A549 (cell line): ENCODE measurements around the gene EXOC3. TPM values are rescaled to one million over a fixed set of nuclear protein-coding genes. Genes with fewer than 3 reads are reported as not detected.

ENCODE experiments used
- ATAC-seq, 2 experiments: fragments of 200-7000 bp in 1 of 2; fragments of >200 bp in 1 of 2; cut with Nextera tagmentation in 1 of 2; cut with Tn5 transposase in 1 of 2; 3 replicates each; pipeline versions ENCODE4 v1.8.0 to v1.9.1; 2018 to 2020; ENCODE audit warnings: mild to moderate bottlenecking in 1 of 2, moderate library complexity in 1 of 2
- CTCF ChIA-PET: fragments of 300-600 bp; sonication (Branson Sonifier 250); formaldehyde crosslinking; extraction: SDS; loops from one replicate; lab custom pipeline; 2021; ENCODE audit warnings: antibody characterized with exemption, inconsistent platforms; lab: Yijun Ruan, JAX
- POLR2A ChIA-PET: fragments of 350-600 bp; formaldehyde crosslinking; extraction: SDS; loops from one replicate; lab custom pipeline; 2021; ENCODE audit warnings: antibody characterized with exemption, inconsistent platforms; lab: Yijun Ruan, JAX
- DNase-seq, 2 experiments: peaks; one replicate each; pipeline versions ENCODE4 v3.0.0 to v3.0.0-alpha.2; 2011 to 2016; ENCODE audit warnings: low read depth in 1 of 2, low spot score in 1 of 2
- FAIRE-seq: peaks from 2 replicates; lab custom pipeline; 2011; peaks lifted over from hg19 to GRCh38; lab: Jason Lieb, UNC
- H3K27ac ChIP-seq, 2 experiments: fragments of >200 bp; sonication (Bioruptor Twin); formaldehyde crosslinking; 3 replicates each; pipeline ENCODE4 v1.5.1; 2016 to 2017
- H3K4me1 ChIP-seq: fragments of >200 bp; sonication (Bioruptor Twin); formaldehyde crosslinking; 3 replicates; pipeline ENCODE4 v1.6.1; 2016
- H3K4me2 ChIP-seq: fragments of >200 bp; sonication (Bioruptor Twin); formaldehyde crosslinking; 3 replicates; pipeline ENCODE4 v1.6.1; 2016
- H3K4me3 ChIP-seq: fragments of >200 bp; sonication (Bioruptor Twin); formaldehyde crosslinking; 3 replicates; pipeline ENCODE4 v1.5.1; 2016
- H3K9me3 ChIP-seq: fragments of >200 bp; sonication (Bioruptor Twin); formaldehyde crosslinking; 3 replicates; pipeline ENCODE4 v1.6.1; 2016
- CBX2 ChIP-seq: fragments of 200-600 bp; sonication (generic); IDR thresholded peaks from 2 replicates; pipeline ENCODE4 v1.6.1; 2016; ENCODE audit warnings: low read depth, mild to moderate bottlenecking, borderline replicate concordance
- CHD2 ChIP-seq: fragments of 150-350 bp; IDR thresholded peaks from 2 replicates; pipeline ENCODE4 v1.6.1; 2014; ENCODE audit warnings: low read length; ENCODE audit not compliant: partially characterized antibody
- CHD4 ChIP-seq: fragments of 200-600 bp; sonication (generic); IDR thresholded peaks from 2 replicates; pipeline ENCODE4 v1.6.1; 2016; ENCODE audit warnings: antibody characterized with exemption, mild to moderate bottlenecking, borderline replicate concordance
- EHF ChIP-seq: fragments of 250-450 bp; sonication (Bioruptor Pico); IDR thresholded peaks from 2 replicates; pipeline ENCODE4 v1.5.0; 2020; ENCODE audit warnings: mild to moderate bottlenecking
- EHMT2 ChIP-seq: fragments of 200-600 bp; sonication (generic); IDR thresholded peaks from 2 replicates; pipeline ENCODE4 v1.6.1; 2016; ENCODE audit warnings: antibody characterized with exemption, low read depth, mild to moderate bottlenecking, moderate library complexity
- EP300 ChIP-seq, 2 experiments: fragments of >200 bp; sonication (Bioruptor Twin); formaldehyde crosslinking; IDR thresholded peaks; 2 replicates in 1 of 2; 3 replicates in 1 of 2; pipeline ENCODE4 v1.6.1; 2016 to 2017
- FOSL2 ChIP-seq, 2 experiments: fragments of 450-650 bp in 1 of 2; fragments of >200 bp in 1 of 2; sonication (Bioruptor Twin) in 1 of 2; formaldehyde crosslinking; IDR thresholded peaks; 2 replicates each; pipeline versions ENCODE4 v1.5.0 to v1.6.1; 2016 to 2020; ENCODE audit warnings: mild to moderate bottlenecking in 1 of 2, moderate library complexity in 1 of 2
- HDAC2 ChIP-seq: fragments of 200-600 bp; sonication (generic); IDR thresholded peaks from 2 replicates; pipeline ENCODE4 v1.6.1; 2016
- HEYL ChIP-seq: fragments of 250-450 bp; sonication (Bioruptor Pico); IDR thresholded peaks from 2 replicates; pipeline ENCODE4 v1.8.0; 2021; ENCODE audit warnings: mild to moderate bottlenecking, moderate library complexity
- HOXA7 ChIP-seq: fragments of 250-450 bp; sonication (Bioruptor Pico); IDR thresholded peaks from 2 replicates; pipeline ENCODE4 v1.5.0; 2020; ENCODE audit warnings: mild to moderate bottlenecking, moderate library complexity
- HOXB13 ChIP-seq: fragments of 250-450 bp; sonication (Bioruptor Pico); IDR thresholded peaks from 2 replicates; pipeline ENCODE4 v1.5.0; 2020; ENCODE audit warnings: low read depth, mild to moderate bottlenecking, moderate library complexity
- HOXB5 ChIP-seq: fragments of 250-450 bp; sonication (Bioruptor Pico); IDR thresholded peaks from 2 replicates; pipeline ENCODE4 v1.5.0; 2020; ENCODE audit warnings: mild to moderate bottlenecking, moderate library complexity
- JUN ChIP-seq, 2 experiments: fragments of >200 bp; sonication (Bioruptor Twin); formaldehyde crosslinking; IDR thresholded peaks; 2 replicates in 1 of 2; 3 replicates in 1 of 2; pipeline ENCODE4 v1.6.1; 2016 to 2017
- JUNB ChIP-seq: fragments of >200 bp; sonication (Bioruptor Twin); formaldehyde crosslinking; IDR thresholded peaks from 2 replicates; pipeline ENCODE4 v1.6.1; 2016
- MAFK ChIP-seq: fragments of 450-650 bp; IDR thresholded peaks from 2 replicates; pipeline ENCODE4 v1.6.1; 2014; ENCODE audit not compliant: partially characterized antibody
- MAZ ChIP-seq: fragments of 150-350 bp; IDR thresholded peaks from 2 replicates; pipeline ENCODE4 v1.6.1; 2014; ENCODE audit warnings: antibody characterized with exemption, low read depth, low read length, borderline replicate concordance
- NPAS2 ChIP-seq: fragments of 250-450 bp; sonication (Bioruptor Pico); IDR thresholded peaks from 2 replicates; pipeline ENCODE4 v1.8.0; 2022; ENCODE audit warnings: mild to moderate bottlenecking, moderate library complexity, borderline replicate concordance
- NR3C1 ChIP-seq: fragments of >200 bp; sonication (Bioruptor Twin); formaldehyde crosslinking; IDR thresholded peaks from 3 replicates; pipeline ENCODE4 v1.6.1; 2017
- POLR2AphosphoS2 ChIP-seq: conservative IDR thresholded peaks from 2 replicates; pipeline ENCODE4 v1.6.1; 2012; ENCODE audit warnings: low read length, improper control_type of control experiment, inconsistent platforms
- REST ChIP-seq: fragments of 200-600 bp; sonication (generic); IDR thresholded peaks from 2 replicates; pipeline ENCODE4 v1.6.1; 2016; ENCODE audit warnings: antibody characterized with exemption, mild to moderate bottlenecking, moderate library complexity
- RNF2 ChIP-seq: fragments of 200-600 bp; sonication (generic); IDR thresholded peaks from 2 replicates; pipeline ENCODE4 v1.6.1; 2016; ENCODE audit warnings: low read depth, mild to moderate bottlenecking, antibody characterized with exemption, moderate library complexity, borderline replicate concordance
- SMC3 ChIP-seq: fragments of >200 bp; sonication (Bioruptor Twin); formaldehyde crosslinking; IDR thresholded peaks from 3 replicates; pipeline ENCODE4 v1.6.1; 2018; ENCODE audit warnings: inconsistent platforms
- TFCP2L1 ChIP-seq: fragments of 250-450 bp; sonication (Bioruptor Pico); IDR thresholded peaks from 2 replicates; pipeline ENCODE4 v1.5.0; 2021; ENCODE audit warnings: mild to moderate bottlenecking
- ZFP36 ChIP-seq: fragments of 450-650 bp; IDR thresholded peaks from 2 replicates; pipeline ENCODE4 v1.6.1; 2014; ENCODE audit warnings: borderline replicate concordance; ENCODE audit not compliant: partially characterized antibody
- ZNF302 ChIP-seq: fragments of 250-450 bp; sonication (Bioruptor Pico); IDR thresholded peaks from 2 replicates; pipeline ENCODE4 v1.9.0; 2021; ENCODE audit warnings: inconsistent platforms, mild to moderate bottlenecking, moderate library complexity
- ZSCAN20 ChIP-seq: fragments of 250-450 bp; sonication (Bioruptor Pico); IDR thresholded peaks from 2 replicates; pipeline ENCODE4 v1.8.0; 2022; ENCODE audit warnings: mild to moderate bottlenecking, moderate library complexity
- WGBS: methylation state at CpG from one replicate; pipeline ENCODE4 v1.1.6; 2017; ENCODE audit errors: missing lambda C conversion rate; 5-methylcytosine and 5-hydroxymethylcytosine counted together
- polyA plus RNA-seq, 4 experiments: library from polyadenylated mRNA; depleted of rRNA in 3 of 4; stranded (reverse); fragments of >200 nt; fragmentation: RNase III in 1 of 4; extraction: RNeasy Plus Mini Kit Qiagen cat#74134 plus additional on column Dnase treatment in 1 of 4; gene quantifications; 2 replicates in 3 of 4; 3 replicates in 1 of 4; pipeline ENCODE4 v1.2.3, GENCODE V29; 2011 to 2017
- TF ChIP-seq, protein P1 (sequence below): IDR thresholded peaks from 2 replicates; pipeline ENCODE4 v1.6.1; 2012; ENCODE audit warnings: low read depth, borderline replicate concordance
- TF ChIP-seq, protein P2 (sequence below): fragments of >200 bp; sonication (Bioruptor Twin); formaldehyde crosslinking; IDR thresholded peaks from 3 replicates; pipeline ENCODE4 v1.5.1; 2016
- TF ChIP-seq, protein P3 (sequence below): IDR thresholded peaks from 2 replicates; pipeline ENCODE4 v1.6.1; 2012

The EXOC3 gene
- polyA plus RNA-seq, 2 of the 4 experiments (the other 2 are of a cell fraction), result 20.0 to 33.6 TPM

DNA sequence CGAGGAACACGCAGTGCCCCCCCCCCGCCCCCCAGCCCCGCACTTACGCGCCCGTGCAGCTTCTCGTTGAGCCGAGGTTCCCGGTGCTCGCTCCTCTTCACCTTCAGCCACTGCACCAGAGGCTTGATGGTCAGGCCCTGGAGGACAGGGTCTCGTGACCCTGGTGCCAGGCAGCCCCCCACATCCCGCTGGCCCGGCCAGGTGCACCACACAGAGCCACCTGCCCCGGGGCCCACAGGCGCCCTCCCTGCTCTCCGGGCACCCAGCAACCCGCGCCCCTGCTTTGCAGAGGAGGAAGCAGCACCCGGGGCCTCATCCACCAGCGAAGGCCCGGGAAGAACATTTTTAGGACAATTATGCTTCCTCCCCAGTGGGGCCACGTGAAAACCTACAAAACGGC lies 39.0 kb downstream of the EXOC3 start:
- CTCF ChIA-PET, result no interaction called here
- TF ChIP-seq TFCP2L1 (no peak), SMC3 (no peak), CBX2 (no peak), MAZ (no peak), FOSL2 (IDR thresholded peaks at IDR 0.05) (no peak), FOSL2 (CRISPR knock-in tag; IDR thresholded peaks at IDR 0.05) (no peak), HOXB5 (no peak), NR3C1 (no peak), REST (no peak), ZSCAN20 (CRISPR knock-in tag) (no peak), EHF (CRISPR knock-in tag) (no peak), HDAC2 (no peak), NPAS2 (CRISPR knock-in tag) (no peak)
- TF ChIP-seq, protein P1, sequence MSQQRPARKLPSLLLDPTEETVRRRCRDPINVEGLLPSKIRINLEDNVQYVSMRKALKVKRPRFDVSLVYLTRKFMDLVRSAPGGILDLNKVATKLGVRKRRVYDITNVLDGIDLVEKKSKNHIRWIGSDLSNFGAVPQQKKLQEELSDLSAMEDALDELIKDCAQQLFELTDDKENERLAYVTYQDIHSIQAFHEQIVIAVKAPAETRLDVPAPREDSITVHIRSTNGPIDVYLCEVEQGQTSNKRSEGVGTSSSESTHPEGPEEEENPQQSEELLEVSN, result no peak
- TF ChIP-seq, all 56 proteins: peak for 0
- Histone ChIP-seq H3K27ac (no peak overlapping the region), H3K9me3 (no peaks in the 10 kb centered on the region), H3K4me2 (no peak overlapping the region), H3K4me1 (no peaks in the 10 kb centered on the region), H3K4me3 (no peak overlapping the region)
- no peak for FAIRE-seq
- POLR2A ChIA-PET, result no interaction called here
- 27% methylated on average over 4 of the region's 24 CpGs for whole genome bisulfite sequencing
- no peak for ATAC-seq
- DNase-seq, result no peak

GRCh38 chr5:482506-482905 lies 39.5 kb downstream of the EXOC3 start:
- H3K4me1 ChIP-seq, result no peaks in the 10 kb centered on the region
- H3K9me3 ChIP-seq, result no peaks in the 10 kb centered on the region
- DNase-seq (no peak), FAIRE-seq (no peak), ATAC-seq (no peak)
- H3K27ac ChIP-seq, result no peak overlapping the region
- H3K4me2 ChIP-seq, result no peak overlapping the region
- H3K4me3 ChIP-seq, result no peak overlapping the region
- ChIA-PET POLR2A (no interaction called here), CTCF (no interaction called here)
- WGBS, result 94% methylated on average over 25 of the region's 27 CpGs
- TF ChIP-seq EP300 (IDR thresholded peaks at IDR 0.05) (no peak), RNF2 (no peak), MAFK (no peak), HOXB13 (CRISPR knock-in tag) (no peak), SMC3 (no peak), CHD4 (no peak), CHD2 (no peak), ZNF302 (CRISPR knock-in tag) (no peak), HEYL (CRISPR knock-in tag) (no peak), EHF (CRISPR knock-in tag) (no peak), POLR2AphosphoS2 (no peak), JUN (IDR thresholded peaks at IDR 0.05) (no peak), ZFP36 (no peak), JUNB (no peak), CBX2 (no peak), HOXA7 (no peak), EHMT2 (no peak)
- TF ChIP-seq, protein P2, sequence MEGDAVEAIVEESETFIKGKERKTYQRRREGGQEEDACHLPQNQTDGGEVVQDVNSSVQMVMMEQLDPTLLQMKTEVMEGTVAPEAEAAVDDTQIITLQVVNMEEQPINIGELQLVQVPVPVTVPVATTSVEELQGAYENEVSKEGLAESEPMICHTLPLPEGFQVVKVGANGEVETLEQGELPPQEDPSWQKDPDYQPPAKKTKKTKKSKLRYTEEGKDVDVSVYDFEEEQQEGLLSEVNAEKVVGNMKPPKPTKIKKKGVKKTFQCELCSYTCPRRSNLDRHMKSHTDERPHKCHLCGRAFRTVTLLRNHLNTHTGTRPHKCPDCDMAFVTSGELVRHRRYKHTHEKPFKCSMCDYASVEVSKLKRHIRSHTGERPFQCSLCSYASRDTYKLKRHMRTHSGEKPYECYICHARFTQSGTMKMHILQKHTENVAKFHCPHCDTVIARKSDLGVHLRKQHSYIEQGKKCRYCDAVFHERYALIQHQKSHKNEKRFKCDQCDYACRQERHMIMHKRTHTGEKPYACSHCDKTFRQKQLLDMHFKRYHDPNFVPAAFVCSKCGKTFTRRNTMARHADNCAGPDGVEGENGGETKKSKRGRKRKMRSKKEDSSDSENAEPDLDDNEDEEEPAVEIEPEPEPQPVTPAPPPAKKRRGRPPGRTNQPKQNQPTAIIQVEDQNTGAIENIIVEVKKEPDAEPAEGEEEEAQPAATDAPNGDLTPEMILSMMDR, result no peak
- TF ChIP-seq, protein P3, sequence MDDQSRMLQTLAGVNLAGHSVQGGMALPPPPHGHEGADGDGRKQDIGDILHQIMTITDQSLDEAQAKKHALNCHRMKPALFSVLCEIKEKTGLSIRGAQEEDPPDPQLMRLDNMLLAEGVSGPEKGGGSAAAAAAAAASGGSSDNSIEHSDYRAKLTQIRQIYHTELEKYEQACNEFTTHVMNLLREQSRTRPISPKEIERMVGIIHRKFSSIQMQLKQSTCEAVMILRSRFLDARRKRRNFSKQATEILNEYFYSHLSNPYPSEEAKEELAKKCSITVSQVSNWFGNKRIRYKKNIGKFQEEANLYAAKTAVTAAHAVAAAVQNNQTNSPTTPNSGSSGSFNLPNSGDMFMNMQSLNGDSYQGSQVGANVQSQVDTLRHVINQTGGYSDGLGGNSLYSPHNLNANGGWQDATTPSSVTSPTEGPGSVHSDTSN, result no peak
- TF ChIP-seq, all 56 proteins: peak for 0
